Measurements from ENCODE around the gene IGF1R.

IGF1R gene

GRCh38 chr15:98946301-98947255 lies 298.2 kb downstream of the IGF1R start:
- peak; percentile 7 for DNase-seq (ENCODE audit: low spot score)

GRCh38 chr15:98948456-98948855 lies 300.1 kb downstream of the IGF1R start:
- no peak for DNase-seq (ENCODE audit: low spot score)

GRCh38 chr15:98948941-98949340 lies 300.6 kb downstream of the IGF1R start:
- DNase-seq (ENCODE audit: low spot score): no peak

- no peak for DNase-seq (ENCODE audit: low spot score)
Observed at GRCh38 chr15:98949624-98950023, 301.3 kb downstream of the IGF1R start.

GRCh38 chr15:98950248-98950647 lies 301.9 kb downstream of the IGF1R start:
- DNase-seq (ENCODE audit: low spot score): no peak

GRCh38 chr15:98951004-98951403 lies 302.7 kb downstream of the IGF1R start:
- DNase-seq (ENCODE audit: low spot score): no peak

- no peak for DNase-seq (ENCODE audit: low spot score)
Observed at GRCh38 chr15:98951493-98952320, 303.4 kb downstream of the IGF1R start.

- DNase-seq (ENCODE audit: low spot score): peak; percentile 10
Observed at GRCh38 chr15:98952381-98952803, 304.1 kb downstream of the IGF1R start.

- no peak for DNase-seq (ENCODE audit: low spot score)
Observed at GRCh38 chr15:98953000-98953787, 304.9 kb downstream of the IGF1R start.

GRCh38 chr15:98953968-98954367 lies 305.6 kb downstream of the IGF1R start:
- DNase-seq (ENCODE audit: low spot score): no peak

GRCh38 chr15:98954411-98954810 lies 306.1 kb downstream of the IGF1R start:
- DNase-seq (ENCODE audit: low spot score): no peak

- DNase-seq (ENCODE audit: low spot score): no peak
Observed at GRCh38 chr15:98955331-98955730, 307.0 kb downstream of the IGF1R start.

GRCh38 chr15:98955961-98956723 lies 307.8 kb downstream of the IGF1R start:
- peak; percentile 4 for DNase-seq (ENCODE audit: low spot score)

GRCh38 chr15:98956796-98957553 lies 308.6 kb downstream of the IGF1R start:
- no peak for DNase-seq (ENCODE audit: low spot score)

- DNase-seq (ENCODE audit: low spot score): no peak
Observed at GRCh38 chr15:98957655-98958054, 309.3 kb downstream of the IGF1R start.

GRCh38 chr15:98958076-98958475 lies 309.7 kb downstream of the IGF1R start:
- no peak for DNase-seq (ENCODE audit: low spot score)

GRCh38 chr15:98958918-98959639 lies 310.7 kb downstream of the IGF1R start:
- no peak for DNase-seq (ENCODE audit: low spot score)

GRCh38 chr15:98959640-98960007 lies 311.3 kb downstream of the IGF1R start:
- no peak for DNase-seq (ENCODE audit: low spot score)

GRCh38 chr15:98960555-98961050 lies 312.3 kb downstream of the IGF1R start:
- no peak for DNase-seq (ENCODE audit: low spot score)

GRCh38 chr15:98963444-98963843 lies 315.1 kb downstream of the IGF1R start:
- no peak for DNase-seq (ENCODE audit: low spot score)

Measured in kidney capillary endothelial cell (primary cell).